Measurements from ENCODE around the gene SFXN1.

- TF ChIP-seq, protein P1, sequence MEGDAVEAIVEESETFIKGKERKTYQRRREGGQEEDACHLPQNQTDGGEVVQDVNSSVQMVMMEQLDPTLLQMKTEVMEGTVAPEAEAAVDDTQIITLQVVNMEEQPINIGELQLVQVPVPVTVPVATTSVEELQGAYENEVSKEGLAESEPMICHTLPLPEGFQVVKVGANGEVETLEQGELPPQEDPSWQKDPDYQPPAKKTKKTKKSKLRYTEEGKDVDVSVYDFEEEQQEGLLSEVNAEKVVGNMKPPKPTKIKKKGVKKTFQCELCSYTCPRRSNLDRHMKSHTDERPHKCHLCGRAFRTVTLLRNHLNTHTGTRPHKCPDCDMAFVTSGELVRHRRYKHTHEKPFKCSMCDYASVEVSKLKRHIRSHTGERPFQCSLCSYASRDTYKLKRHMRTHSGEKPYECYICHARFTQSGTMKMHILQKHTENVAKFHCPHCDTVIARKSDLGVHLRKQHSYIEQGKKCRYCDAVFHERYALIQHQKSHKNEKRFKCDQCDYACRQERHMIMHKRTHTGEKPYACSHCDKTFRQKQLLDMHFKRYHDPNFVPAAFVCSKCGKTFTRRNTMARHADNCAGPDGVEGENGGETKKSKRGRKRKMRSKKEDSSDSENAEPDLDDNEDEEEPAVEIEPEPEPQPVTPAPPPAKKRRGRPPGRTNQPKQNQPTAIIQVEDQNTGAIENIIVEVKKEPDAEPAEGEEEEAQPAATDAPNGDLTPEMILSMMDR (IDR thresholded peaks at IDR 0.05; ENCODE audit: insufficient read depth, low read depth, low read length) = no peak
- TF ChIP-seq EZH2 (IDR thresholded peaks at IDR 0.05; ENCODE audit: insufficient read depth, low read length) = no peak
Observed at GRCh38 chr5:175489693-175490443, 11.5 kb downstream of the SFXN1 start.
